Upper lobe of left lung (tissue), 4 donors: ENCODE measurements around the gene CRYBB1.

Experiments used
- POLR2A ChIP-seq, 4 donors: fragments of 450-650 bp; IDR thresholded peaks; one replicate each; pipeline ENCODE4 v1.5.1; 2016 to 2017; ENCODE audit warnings: antibody characterized with exemption in 4 of 4, mild to moderate bottlenecking in 2 of 4
- POLR2AphosphoS5 ChIP-seq, 2 donors: sonication (generic); formaldehyde crosslinking; IDR thresholded peaks; one replicate each; pipeline ENCODE4 v1.5.1; 2017; ENCODE audit warnings: antibody characterized with exemption in 2 of 2
- TF ChIP-seq, protein P1 (sequence below), 6 experiments: fragments of 450-650 bp in 4 of 6; fragments of 200-600 bp in 2 of 6; sonication (generic) in 2 of 6; IDR thresholded peaks; one replicate each; pipeline ENCODE4 v1.5.1; 2016 to 2019; ENCODE audit warnings: antibody characterized with exemption in 6 of 6

DNA sequence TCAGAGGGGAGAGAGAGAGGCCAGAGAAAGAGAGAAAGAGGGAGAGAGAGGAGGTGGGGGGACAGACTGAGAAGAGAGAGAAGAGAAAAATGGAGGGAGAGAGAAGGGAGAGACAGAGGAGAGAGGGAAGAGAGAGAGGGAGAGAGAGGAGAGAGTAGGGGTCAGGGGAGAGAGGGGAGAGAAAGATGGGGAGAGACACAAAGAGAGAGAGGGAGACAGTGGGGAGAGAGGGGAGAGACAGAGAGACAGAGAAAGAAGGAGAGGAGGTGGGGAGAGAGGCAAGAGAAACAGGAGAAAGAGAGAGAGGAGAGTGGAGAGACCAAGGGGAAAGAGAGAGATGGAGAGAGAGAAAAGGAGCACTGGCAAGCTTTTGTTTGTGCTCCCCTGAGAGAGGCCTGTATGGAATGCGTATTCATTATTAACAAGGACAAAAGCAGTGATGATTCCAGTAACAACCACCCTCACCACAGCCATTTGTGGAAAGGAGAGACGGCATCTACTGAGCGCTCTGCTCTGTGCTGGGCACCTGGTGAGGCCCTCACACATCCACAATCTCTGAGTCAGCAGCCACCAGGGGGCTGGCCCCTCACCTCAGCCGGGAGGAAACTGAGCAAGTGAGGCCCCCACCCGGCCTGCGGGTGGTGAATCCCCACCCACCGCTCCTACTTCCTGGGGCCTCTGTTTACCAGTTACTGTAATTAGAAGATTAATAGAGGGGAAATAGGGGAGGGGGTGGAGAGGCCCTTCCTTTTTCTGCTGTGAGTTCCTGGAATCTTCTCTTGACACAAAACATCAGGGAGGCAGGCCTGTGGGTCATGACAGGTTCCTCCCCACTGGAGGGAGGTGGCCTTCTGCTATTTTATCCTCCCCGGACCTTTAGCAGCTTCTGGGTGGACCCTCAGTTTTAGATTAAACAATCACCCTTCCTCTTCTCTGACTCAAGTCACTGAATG, 24.9 kb upstream of the CRYBB1 start:
- TF ChIP-seq, protein P1, sequence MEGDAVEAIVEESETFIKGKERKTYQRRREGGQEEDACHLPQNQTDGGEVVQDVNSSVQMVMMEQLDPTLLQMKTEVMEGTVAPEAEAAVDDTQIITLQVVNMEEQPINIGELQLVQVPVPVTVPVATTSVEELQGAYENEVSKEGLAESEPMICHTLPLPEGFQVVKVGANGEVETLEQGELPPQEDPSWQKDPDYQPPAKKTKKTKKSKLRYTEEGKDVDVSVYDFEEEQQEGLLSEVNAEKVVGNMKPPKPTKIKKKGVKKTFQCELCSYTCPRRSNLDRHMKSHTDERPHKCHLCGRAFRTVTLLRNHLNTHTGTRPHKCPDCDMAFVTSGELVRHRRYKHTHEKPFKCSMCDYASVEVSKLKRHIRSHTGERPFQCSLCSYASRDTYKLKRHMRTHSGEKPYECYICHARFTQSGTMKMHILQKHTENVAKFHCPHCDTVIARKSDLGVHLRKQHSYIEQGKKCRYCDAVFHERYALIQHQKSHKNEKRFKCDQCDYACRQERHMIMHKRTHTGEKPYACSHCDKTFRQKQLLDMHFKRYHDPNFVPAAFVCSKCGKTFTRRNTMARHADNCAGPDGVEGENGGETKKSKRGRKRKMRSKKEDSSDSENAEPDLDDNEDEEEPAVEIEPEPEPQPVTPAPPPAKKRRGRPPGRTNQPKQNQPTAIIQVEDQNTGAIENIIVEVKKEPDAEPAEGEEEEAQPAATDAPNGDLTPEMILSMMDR (IDR thresholded peaks at IDR 0.05) = peak in 3 of 6 experiments; percentile 29 to 32 (median 29)
- TF ChIP-seq POLR2A (IDR thresholded peaks at IDR 0.05) = no peak
- TF ChIP-seq POLR2AphosphoS5 (IDR thresholded peaks at IDR 0.05) = peak in 1 of 2 donors; percentile 71
